Omental fat pad (tissue), 4 donors: Measurements from ENCODE around the gene GJA10. TPM values are rescaled to one million over a fixed set of nuclear protein-coding genes. Genes with fewer than 3 reads are reported as not detected.

ENCODE experiments used
- ATAC-seq: fragments of 150-250 bp; one replicate; pipeline ENCODE4 v1.9.1; 2016; ENCODE audit warnings: mild to moderate bottlenecking, moderate library complexity; ENCODE audit not compliant: low FRiP score
- DNase-seq: peaks from one replicate; pipeline ENCODE4 v3.0.0-alpha.2; 2019; ENCODE audit warnings: low spot score
- CTCF ChIP-seq, 3 donors: fragments of 450-650 bp; IDR thresholded peaks; one replicate each; pipeline ENCODE4 v1.5.1; 2016 to 2017; ENCODE audit warnings: antibody characterized with exemption in 3 of 3, mild to moderate bottlenecking in 3 of 3, moderate library complexity in 2 of 3
- total RNA-seq, 4 donors: library from RNA; depleted of rRNA; stranded (reverse); fragments of >200 nt; gene quantifications; one replicate each; pipeline ENCODE4 v1.1.0, GENCODE V29; 2016

GJA10 gene
- total RNA-seq, 4 donors from 2014 or later, result not detected

DNA sequence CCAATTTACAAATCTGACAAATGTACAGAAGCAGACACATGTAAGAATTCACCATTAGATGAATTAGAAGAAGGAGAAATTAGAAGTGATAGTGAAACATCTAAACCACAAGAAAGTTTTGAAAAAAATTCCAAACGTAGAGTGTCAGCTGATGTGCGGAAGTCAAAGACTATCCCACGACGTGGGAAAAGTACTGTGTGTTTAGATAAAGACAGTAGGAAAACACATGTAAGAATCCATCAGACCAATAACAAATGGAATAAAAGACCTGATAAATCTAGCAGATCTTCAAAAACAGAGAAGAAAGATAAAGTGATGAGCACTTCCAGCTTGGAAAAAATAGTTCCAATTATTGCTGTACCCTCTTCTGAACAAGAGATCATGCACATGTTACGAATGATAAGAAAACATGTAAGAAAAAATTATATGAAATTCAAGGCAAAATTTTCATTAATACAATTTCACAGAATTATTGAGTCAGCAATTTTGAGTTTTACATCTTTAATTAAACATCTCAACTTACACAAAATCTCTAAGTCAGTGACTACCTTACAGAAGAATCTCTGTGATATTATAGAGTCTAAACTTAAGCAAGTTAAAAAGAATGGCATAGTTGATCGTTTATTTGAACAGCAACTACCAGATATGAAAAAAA lies 28.1 kb upstream of the GJA10 start:
- DNase-seq (no peak), ATAC-seq (no peak)
- no peak for TF ChIP-seq CTCF (IDR thresholded peaks at IDR 0.05)

GRCh38 chr6:89873721-89874120 lies 20.5 kb upstream of the GJA10 start:
- DNase-seq, result no peak
- no peak for TF ChIP-seq CTCF (IDR thresholded peaks at IDR 0.05)
- ATAC-seq, result no peak

DNA sequence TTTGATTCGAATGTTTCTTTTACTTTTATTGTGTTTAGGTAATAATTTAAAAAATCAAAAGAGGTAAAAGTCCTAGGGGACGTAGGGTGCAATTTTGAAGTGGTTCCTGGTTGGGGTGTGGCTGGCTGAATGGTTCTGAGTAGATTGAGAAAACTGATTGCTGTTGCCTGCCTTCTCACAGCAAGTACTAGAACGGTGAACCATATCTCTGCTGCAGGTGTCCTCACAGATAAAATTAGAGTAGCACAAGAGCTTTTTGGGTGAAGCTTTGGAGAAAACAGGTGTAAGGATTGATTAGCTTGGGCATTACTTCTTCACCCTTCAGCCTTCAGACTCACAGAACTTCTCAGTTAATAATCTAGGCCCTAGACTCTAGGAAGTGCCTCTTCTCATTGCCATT lies 19.8 kb upstream of the GJA10 start:
- TF ChIP-seq CTCF (IDR thresholded peaks at IDR 0.05), result no peak
- ATAC-seq, result no peak

DNA sequence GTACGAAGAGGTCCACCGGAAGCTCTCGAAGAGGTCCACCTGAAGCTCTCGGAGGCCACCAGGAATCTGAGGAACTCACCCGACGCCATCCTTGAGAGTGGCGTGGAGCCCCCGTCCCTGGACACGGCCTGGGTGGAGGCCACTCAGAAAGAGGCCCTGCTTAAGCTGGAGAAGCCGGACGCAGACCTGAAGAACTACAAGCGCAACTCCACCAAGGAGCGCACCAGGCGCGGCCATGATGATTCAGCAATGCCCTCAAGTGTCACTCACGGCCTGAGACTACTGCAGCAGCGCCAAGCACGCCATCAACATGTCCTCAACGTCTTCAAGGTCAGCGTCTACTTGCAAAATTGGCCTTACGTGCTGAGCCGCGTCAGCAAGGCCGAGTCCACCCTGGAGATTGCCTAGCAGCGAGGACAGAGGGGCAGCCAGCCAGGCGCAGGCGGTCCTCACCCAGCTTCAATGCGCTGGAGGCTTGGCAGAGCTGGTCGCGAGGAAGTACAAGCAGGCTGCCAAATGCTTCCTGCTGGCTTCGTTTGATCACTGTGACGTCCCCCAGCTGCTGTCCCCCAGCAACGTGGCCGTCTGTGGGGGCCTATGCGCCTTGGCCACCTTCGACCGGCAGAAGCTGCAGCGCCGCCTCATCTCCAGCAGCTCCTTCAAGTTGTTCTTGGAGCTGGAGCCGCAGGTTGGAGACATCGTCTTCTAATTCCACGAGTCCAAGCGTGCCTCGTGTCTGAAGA lies 7.7 kb upstream of the GJA10 start:
- TF ChIP-seq CTCF (IDR thresholded peaks at IDR 0.05), result no peak
- ATAC-seq, result peak; percentile 37

More for the DNA sequence above, 19.8 kb upstream of the GJA10 start:
- no peak for DNase-seq

DNA sequence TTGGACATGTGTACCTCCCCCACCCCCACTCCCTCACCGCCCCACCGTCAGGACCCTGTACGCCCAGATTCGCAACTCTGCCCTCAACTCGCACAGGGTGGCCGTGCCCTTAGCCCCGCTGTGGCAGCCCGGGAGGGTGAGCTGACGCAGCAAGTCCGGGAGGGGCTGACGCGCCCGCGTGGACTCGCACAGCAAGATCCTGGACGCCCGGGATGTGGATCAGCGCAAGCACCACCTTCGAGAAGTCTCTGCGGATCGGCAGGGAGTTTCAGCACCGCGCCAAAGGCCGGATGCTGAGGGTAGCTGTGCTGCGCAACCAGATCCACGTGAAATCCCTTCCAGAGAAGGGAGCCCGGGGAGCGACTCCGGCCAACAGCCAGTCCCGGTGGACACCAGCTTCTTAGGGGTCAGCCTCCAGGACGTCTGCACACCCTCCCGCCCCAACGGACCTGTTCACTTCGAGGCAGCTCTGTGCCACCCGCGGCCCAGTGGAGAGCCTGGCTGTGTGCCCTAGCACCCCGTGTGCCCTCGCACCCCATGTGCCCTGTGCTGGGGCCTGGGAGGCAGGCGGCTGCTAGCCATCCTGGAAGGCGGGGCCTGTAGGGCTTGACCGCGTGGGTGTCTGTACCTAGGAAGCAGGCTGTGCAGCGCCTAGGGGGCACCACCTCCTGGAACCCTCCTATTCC lies 6.7 kb upstream of the GJA10 start:
- ATAC-seq, result no peak
- no peak for DNase-seq

More for the DNA sequence above, 7.7 kb upstream of the GJA10 start:
- DNase-seq, result no peak

GRCh38 chr6:89888138-89888514 lies 6.1 kb upstream of the GJA10 start:
- ATAC-seq (no peak), DNase-seq (no peak)
- no peak for TF ChIP-seq CTCF (IDR thresholded peaks at IDR 0.05)

More for the DNA sequence above, 6.7 kb upstream of the GJA10 start:
- TF ChIP-seq CTCF (IDR thresholded peaks at IDR 0.05), result no peak
